Loucy (cell line): ENCODE results near the gene TTF2.

Experiments used
- H2AFZ ChIP-seq: fragments of 200-600 bp; sonication (generic); 2 replicates; pipeline ENCODE4 v1.6.0; 2016; ENCODE audit warnings: antibody characterized with exemption, mild to moderate bottlenecking, low read length, moderate library complexity
- H3F3A ChIP-seq: fragments of 200-600 bp; 2 replicates; pipeline ENCODE4 v1.6.0; 2016; ENCODE audit warnings: antibody characterized with exemption, low read depth, mild to moderate bottlenecking
- H3K27me3 ChIP-seq: fragments of 200-600 bp; sonication (generic); 2 replicates; pipeline ENCODE4 v1.6.1; 2014; ENCODE audit warnings: low read length, mild to moderate bottlenecking; ENCODE audit not compliant: insufficient read depth, poor library complexity, severe bottlenecking
- H3K36me3 ChIP-seq: fragments of 200-600 bp; sonication (generic); 2 replicates; pipeline ENCODE4 v1.6.1; 2016; ENCODE audit warnings: low read length; ENCODE audit not compliant: insufficient read depth
- H3K4me1 ChIP-seq: fragments of 200-600 bp; sonication (generic); 2 replicates; pipeline ENCODE4 v1.5.1; 2014; ENCODE audit warnings: low read length, mild to moderate bottlenecking; ENCODE audit not compliant: insufficient read depth, poor library complexity, severe bottlenecking
- H3K4me2 ChIP-seq: fragments of 200-600 bp; sonication (generic); 2 replicates; pipeline ENCODE4 v1.6.0; 2014; ENCODE audit warnings: antibody characterized with exemption, low read length, low read depth, mild to moderate bottlenecking; ENCODE audit not compliant: poor library complexity, severe bottlenecking
- H3K4me3 ChIP-seq: fragments of 200-600 bp; sonication (generic); 2 replicates; pipeline ENCODE4 v1.5.1; 2014; ENCODE audit warnings: low read length, mild to moderate bottlenecking, mixed read lengths; ENCODE audit not compliant: poor library complexity, severe bottlenecking
- H3K79me2 ChIP-seq: fragments of 200-600 bp; sonication (generic); 2 replicates; pipeline ENCODE4 v1.6.1; 2014; ENCODE audit warnings: low read length; ENCODE audit not compliant: insufficient read depth
- H3K9ac ChIP-seq: fragments of 200-600 bp; sonication (generic); 2 replicates; pipeline ENCODE4 v1.6.0; 2014; ENCODE audit warnings: mild to moderate bottlenecking, low read depth, low read length, moderate library complexity; ENCODE audit not compliant: poor library complexity, severe bottlenecking
- H3K9me2 ChIP-seq: fragments of 200-600 bp; sonication (generic); replicated peaks from 2 replicates; pipeline ENCODE4 v1.6.1; 2016; ENCODE audit warnings: low read depth, low read length, mixed read lengths
- H3K9me3 ChIP-seq: fragments of 200-600 bp; sonication (generic); 2 replicates; pipeline ENCODE4 v1.6.1; 2014; ENCODE audit warnings: mild to moderate bottlenecking, antibody characterized with exemption, low read length, low read depth; ENCODE audit not compliant: insufficient read depth
- H4K20me1 ChIP-seq: fragments of 200-600 bp; sonication (generic); 2 replicates; pipeline ENCODE4 v1.6.0; 2014; ENCODE audit warnings: antibody characterized with exemption, low read length, mild to moderate bottlenecking; ENCODE audit not compliant: insufficient read depth, poor library complexity, severe bottlenecking
- CTCF ChIP-seq: fragments of 200-600 bp; sonication (generic); conservative IDR thresholded peaks from 2 replicates; pipeline ENCODE4 v1.5.1; 2014; ENCODE audit warnings: mild to moderate bottlenecking, antibody characterized with exemption, low read length
- EZH2phosphoT487 ChIP-seq: fragments of 200-600 bp; IDR thresholded peaks from 2 replicates; pipeline ENCODE4 v1.6.1; 2018; ENCODE audit warnings: antibody characterized with exemption, mild to moderate bottlenecking, moderate library complexity, borderline replicate concordance

Gene TTF2

GRCh38 chr1:117058810-117059209 is 1.3 kb upstream of the TTF2 start:
- no peak for TF ChIP-seq EZH2phosphoT487
- H3K4me1 ChIP-seq: peaks cover 40% of the 10 kb centered on the region
- no peaks in the 10 kb centered on the region for H4K20me1 ChIP-seq
- H3K4me3 ChIP-seq: peak overlapping the region; percentile 80
- H3K4me2 ChIP-seq: peak overlapping the region; percentile 78
- no peaks in the 10 kb centered on the region for H3K36me3 ChIP-seq
- H3K9ac ChIP-seq: peak overlapping the region; percentile 92
- no peaks in the 10 kb centered on the region for H3K9me3 ChIP-seq
- no peaks in the 10 kb centered on the region for H3K9me2 ChIP-seq
- H3K27me3 ChIP-seq: no peaks in the 10 kb centered on the region
- no peaks in the 10 kb centered on the region for H3F3A ChIP-seq
- H3K79me2 ChIP-seq: peaks cover 55% of the 10 kb centered on the region
- H2AFZ ChIP-seq: no peak overlapping the region

DNA sequence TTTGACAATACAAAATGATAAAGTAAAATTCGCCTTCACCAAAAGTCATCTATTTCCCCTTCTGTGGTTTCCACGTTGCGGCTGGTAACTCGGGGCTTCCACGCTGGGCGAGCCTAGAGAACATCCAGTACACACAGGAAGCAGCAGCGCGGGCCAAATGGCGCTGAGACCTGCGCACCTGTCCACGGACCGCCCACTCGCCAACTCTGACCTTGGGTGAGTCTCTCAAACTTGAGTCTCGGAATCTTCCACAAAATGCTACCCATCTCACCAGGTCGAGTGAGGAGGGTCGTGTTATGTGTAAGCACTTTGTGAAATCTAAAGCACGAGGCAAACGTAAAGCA is 820 bp upstream of the TTF2 start:
- Histone ChIP-seq H3K4me3 (peak overlapping the region; percentile 80), H3K79me2 (peaks cover 60% of the 10 kb centered on the region), H3K9me3 (no peaks in the 10 kb centered on the region), H3K36me3 (no peaks in the 10 kb centered on the region), H4K20me1 (no peaks in the 10 kb centered on the region), H2AFZ (peak overlapping the region; percentile 71), H3K9ac (peak overlapping the region; percentile 92), H3K4me1 (peaks cover 40% of the 10 kb centered on the region), H3K4me2 (peak overlapping the region; percentile 78), H3K27me3 (no peaks in the 10 kb centered on the region), H3F3A (no peaks in the 10 kb centered on the region), H3K9me2 (no peaks in the 10 kb centered on the region)
- TF ChIP-seq EZH2phosphoT487: no peak
- no peak for TF ChIP-seq CTCF

DNA sequence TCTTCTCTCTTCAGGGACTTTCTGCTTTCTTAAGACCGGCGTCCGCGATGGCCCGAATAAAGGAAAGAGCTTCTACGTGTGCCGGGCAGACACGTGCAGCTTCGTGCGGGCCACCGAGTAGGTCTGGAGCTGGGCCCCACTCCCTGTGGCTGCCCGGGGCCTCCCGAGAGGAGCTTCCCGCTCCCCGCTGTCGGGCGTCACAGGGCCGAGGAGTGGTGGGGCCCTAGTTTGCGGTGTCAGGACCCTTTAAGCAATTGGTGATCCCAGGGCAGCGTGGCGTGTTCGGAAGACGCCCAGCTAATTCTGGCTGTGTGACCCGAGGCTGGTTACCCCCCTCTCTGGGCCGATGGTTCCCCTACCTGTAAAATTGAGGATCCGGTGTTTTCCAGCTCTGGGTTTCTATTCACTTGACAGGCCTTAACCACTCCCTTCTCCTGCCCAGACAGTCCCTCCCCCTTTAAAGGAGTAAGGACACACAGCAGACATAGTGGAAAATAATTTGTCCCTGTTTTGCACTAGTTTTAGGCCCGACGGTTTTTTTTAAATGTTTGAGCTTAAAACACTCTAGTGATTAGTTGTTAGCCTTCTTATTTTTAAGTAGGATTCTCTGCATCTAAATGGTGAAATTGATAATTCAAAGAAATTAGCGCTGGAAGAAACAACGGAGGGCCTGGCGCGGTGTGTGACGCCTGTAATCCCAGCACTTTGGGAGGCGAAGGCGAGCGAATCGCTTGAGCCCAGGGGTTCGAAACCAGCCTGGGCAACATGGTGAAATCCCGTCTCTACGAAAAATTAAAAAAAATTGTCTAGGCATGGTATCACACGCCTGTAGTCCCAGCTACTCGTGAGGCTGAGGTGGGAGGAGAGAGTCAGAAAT is 553 bp downstream of the TTF2 start:
- Histone ChIP-seq H3K4me1 (peaks cover 40% of the 10 kb centered on the region), H3K4me3 (peak overlapping the region; percentile 80), H3F3A (no peaks in the 10 kb centered on the region), H3K36me3 (no peaks in the 10 kb centered on the region), H3K27me3 (no peaks in the 10 kb centered on the region), H4K20me1 (no peaks in the 10 kb centered on the region), H3K9me3 (no peaks in the 10 kb centered on the region), H2AFZ (peak overlapping the region; percentile 84), H3K9me2 (no peaks in the 10 kb centered on the region), H3K79me2 (peaks cover 68% of the 10 kb centered on the region), H3K4me2 (peak overlapping the region; percentile 87), H3K9ac (peak overlapping the region; percentile 90)
- no peak for TF ChIP-seq EZH2phosphoT487
- TF ChIP-seq CTCF: no peak
